Gastrocnemius medialis (tissue), 4 donors: ENCODE results near the gene ABCF2. TPM values are rescaled to one million over a fixed set of nuclear protein-coding genes. Genes with fewer than 3 reads are reported as not detected.

ENCODE experiments used
- ATAC-seq, 2 donors: fragments of 150-250 bp; one replicate each; pipeline ENCODE4 v1.9.1; 2016
- DNase-seq, 2 donors: peaks; one replicate each; pipeline ENCODE4 v3.0.0-alpha.2; 2019
- H3K27ac ChIP-seq, 4 donors: fragments of 200-600 bp; sonication (generic); 1 replicate in 1 of 4; 2 replicates in 3 of 4; pipeline ENCODE4 v1.5.1; 2016 to 2018; ENCODE audit warnings: mild to moderate bottlenecking in 2 of 4, moderate library complexity in 1 of 4
- H3K27me3 ChIP-seq, 3 donors: fragments of 200-600 bp; sonication (generic) in 2 of 3; 1 replicate in 1 of 3; 2 replicates in 2 of 3; pipeline versions ENCODE4 v1.5.1 to v1.6.0; 2016 to 2019; ENCODE audit warnings: mild to moderate bottlenecking in 1 of 3, moderate library complexity in 1 of 3
- H3K36me3 ChIP-seq, 2 donors: fragments of 200-600 bp; sonication (generic) in 1 of 2; one replicate each; pipeline ENCODE4 v1.5.1; 2017 to 2018
- H3K4me1 ChIP-seq, 2 donors: fragments of 200-600 bp; sonication (generic) in 1 of 2; one replicate each; pipeline ENCODE4 v1.5.1; 2016 to 2017; ENCODE audit warnings: mild to moderate bottlenecking in 2 of 2
- H3K4me3 ChIP-seq, 4 donors: fragments of 200-600 bp; sonication (generic) in 3 of 4; 1 replicate in 1 of 4; 2 replicates in 3 of 4; pipeline ENCODE4 v1.5.1; 2016 to 2019; ENCODE audit warnings: mild to moderate bottlenecking in 2 of 4
- H3K9me3 ChIP-seq, 3 donors: fragments of 200-600 bp; sonication (generic) in 2 of 3; 1 replicate in 1 of 3; 2 replicates in 2 of 3; pipeline ENCODE4 v1.5.1; 2016 to 2019
- CTCF ChIP-seq, 5 experiments: fragments of 450-650 bp in 3 of 5; fragments of 200-600 bp in 2 of 5; sonication (generic) in 2 of 5; IDR thresholded peaks in 4 of 5; conservative IDR thresholded peaks in 1 of 5; 1 replicate in 4 of 5; 2 replicates in 1 of 5; pipeline ENCODE4 v1.5.1; 2016 to 2019; ENCODE audit warnings: antibody characterized with exemption in 5 of 5, mild to moderate bottlenecking in 3 of 5, moderate library complexity in 3 of 5
- POLR2A ChIP-seq, 2 donors: fragments of 450-650 bp; IDR thresholded peaks; one replicate each; pipeline ENCODE4 v1.6.1; 2017; ENCODE audit warnings: antibody characterized with exemption in 2 of 2, mild to moderate bottlenecking in 2 of 2, moderate library complexity in 2 of 2
- in situ Hi-C, 4 donors: fragments of 200-750 bp; cut with MboI; loops; one replicate each; pipeline versions ENCODE4 v1.15.0 to v1.8.0; 2017; ENCODE audit warnings: low sequenced_read_pairs in 4 of 4
- intact Hi-C: fragments of 100-400 bp; cut with DNase I; formaldehyde crosslinking; loops from one replicate; pipeline ENCODE4 v1.15.1; 2023; ENCODE audit warnings: low total_unique reads
- total RNA-seq, 4 donors: library from RNA; depleted of rRNA; stranded (reverse); fragments of >200 nt; gene quantifications; one replicate each; pipeline versions ENCODE4 v1.1.0 to v1.2.3, GENCODE V29; 2016

Gene ABCF2
- total RNA-seq, 4 donors from 2014 or later: 73.3 to 119 (median 96.3) TPM

DNA sequence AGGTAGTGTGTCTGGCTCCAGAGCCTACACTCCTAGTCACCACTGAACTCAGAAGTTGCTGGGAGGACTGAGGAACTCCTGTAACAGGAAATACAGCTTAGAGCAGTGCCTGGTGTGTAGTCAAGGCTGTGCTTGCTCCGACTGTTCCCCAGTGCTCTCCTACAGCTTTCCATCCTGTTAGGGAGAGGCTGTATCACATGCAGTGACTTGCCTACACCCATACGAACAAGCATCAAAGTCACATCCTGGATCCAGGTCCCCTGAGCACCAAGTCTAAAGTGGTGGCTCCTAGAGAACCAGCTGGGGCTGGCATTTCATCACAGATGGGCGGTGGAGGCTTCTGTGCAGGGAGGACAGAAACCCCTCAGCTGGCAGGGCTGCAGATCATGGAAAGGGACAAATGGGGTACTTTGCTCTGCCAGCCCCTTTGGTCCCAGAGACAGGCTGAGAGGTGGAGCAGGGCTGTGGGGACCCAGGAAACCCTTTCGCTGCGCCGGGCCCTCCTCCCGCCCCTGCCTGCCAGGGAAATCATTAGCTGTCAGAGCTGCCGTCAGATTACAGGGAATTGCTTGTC is 47.6 kb downstream of the ABCF2 start:
- H3K36me3 ChIP-seq: peaks cover 0 to 10% of the 10 kb centered on the region in 2 donors
- H3K27me3 ChIP-seq: no peaks in the 10 kb centered on the region
- DNase-seq (peak in 1 of 2 donors; percentile 5), ATAC-seq (no peak)
- H3K27ac ChIP-seq: peak overlapping the region in 1 of 4 donors; percentile 34
- no peaks in the 10 kb centered on the region for H3K9me3 ChIP-seq
- in situ Hi-C loops: loop anchor here in 2 of 4 donors (10.0 kb wide), 1 partner anchor 55 kb away; no protein-coding TSS in a partner anchor
- TF ChIP-seq POLR2A (IDR thresholded peaks at IDR 0.05) (no peak), CTCF (IDR thresholded peaks at IDR 0.05 in 4 of 5, conservative IDR thresholded peaks at IDR 0.05 in 1 of 5) (no peak)
- peaks cover 19 to 25% of the 10 kb centered on the region in 2 donors for H3K4me1 ChIP-seq
- no peak overlapping the region for H3K4me3 ChIP-seq
- intact Hi-C loops: no loop called here

GRCh38 chr7:151178831-151179230 is 48.2 kb downstream of the ABCF2 start:
- Histone ChIP-seq H3K36me3 (peaks cover 0 to 10% of the 10 kb centered on the region in 2 donors), H3K27ac (peak overlapping the region in 1 of 4 donors; percentile 34), H3K4me3 (no peak overlapping the region), H3K27me3 (no peaks in the 10 kb centered on the region), H3K9me3 (no peaks in the 10 kb centered on the region), H3K4me1 (peaks cover 19 to 25% of the 10 kb centered on the region in 2 donors)
- no peak for TF ChIP-seq CTCF (IDR thresholded peaks at IDR 0.05 in 4 of 5, conservative IDR thresholded peaks at IDR 0.05 in 1 of 5)
- no peak for TF ChIP-seq POLR2A (IDR thresholded peaks at IDR 0.05)
- ATAC-seq: no peak
- peak in 1 of 2 donors; percentile 8 for DNase-seq
- in situ Hi-C loops (loop anchor here in 2 of 4 donors (10.0 kb wide), 1 partner anchor 54 kb away; no protein-coding TSS in a partner anchor), intact Hi-C loops (no loop called here)

DNA sequence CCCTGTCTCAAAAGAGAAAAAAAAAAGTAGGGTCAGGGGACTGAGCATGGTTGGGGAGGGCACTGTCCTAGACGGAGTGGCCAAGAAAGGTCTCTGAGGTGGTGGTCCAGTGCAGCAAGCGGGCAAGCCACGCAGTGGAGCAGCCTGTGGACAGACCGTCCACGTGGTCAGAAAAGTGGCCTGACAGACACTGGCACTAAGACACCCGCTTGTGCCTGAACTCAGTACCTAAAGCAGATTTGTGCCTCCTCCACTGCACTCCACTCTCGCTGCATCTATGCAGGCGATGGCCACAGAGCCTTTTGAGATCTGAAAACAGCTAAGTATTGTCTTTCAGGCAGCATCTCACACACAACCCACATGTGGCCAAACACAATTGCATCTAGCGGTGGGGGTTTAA is 48.8 kb downstream of the ABCF2 start:
- ATAC-seq (no peak), DNase-seq (peak in 1 of 2 donors; percentile 6)
- H3K27ac ChIP-seq: peak overlapping the region in 1 of 4 donors; percentile 34
- in situ Hi-C loops: loop anchor here in 2 of 4 donors (10.0 kb wide), 1 partner anchor 53 kb away; no protein-coding TSS in a partner anchor
- H3K4me1 ChIP-seq: peaks cover 19 to 25% of the 10 kb centered on the region in 2 donors
- H3K27me3 ChIP-seq: no peaks in the 10 kb centered on the region
- no peak for TF ChIP-seq CTCF (IDR thresholded peaks at IDR 0.05 in 4 of 5, conservative IDR thresholded peaks at IDR 0.05 in 1 of 5)
- TF ChIP-seq POLR2A (IDR thresholded peaks at IDR 0.05): no peak
- intact Hi-C loops: no loop called here
- no peaks in the 10 kb centered on the region for H3K9me3 ChIP-seq
- H3K36me3 ChIP-seq: peaks cover 0 to 10% of the 10 kb centered on the region in 2 donors
- H3K4me3 ChIP-seq: no peak overlapping the region

- no peak for TF ChIP-seq POLR2A (IDR thresholded peaks at IDR 0.05)
- no peak for TF ChIP-seq CTCF (IDR thresholded peaks at IDR 0.05 in 4 of 5, conservative IDR thresholded peaks at IDR 0.05 in 1 of 5)
- Histone ChIP-seq H3K36me3 (peaks cover 0 to 10% of the 10 kb centered on the region in 2 donors), H3K4me1 (peaks cover 18 to 19% of the 10 kb centered on the region in 2 donors), H3K4me3 (no peak overlapping the region), H3K27me3 (no peaks in the 10 kb centered on the region), H3K27ac (peak overlapping the region in 1 of 4 donors; percentile 34), H3K9me3 (no peaks in the 10 kb centered on the region)
- in situ Hi-C loops: loop anchor here in 2 of 4 donors (10.0 kb wide), 1 partner anchor 53 kb away; no protein-coding TSS in a partner anchor
- ATAC-seq: no peak
- intact Hi-C loops: no loop called here
- DNase-seq: peak in 1 of 2 donors; percentile 5
Measured at GRCh38 chr7:151177310-151177709, 49.7 kb downstream of the ABCF2 start.
